ENCODE data around the gene SLX4IP. TPM values are rescaled to one million over a fixed set of nuclear protein-coding genes. Genes with fewer than 3 reads are reported as not detected.

Gene SLX4IP
- total and polyA plus RNA-seq, 2 donors (not counting 1 experiment from before 2014, with no cell fraction given): 2.0 to 8.1 TPM

DNA sequence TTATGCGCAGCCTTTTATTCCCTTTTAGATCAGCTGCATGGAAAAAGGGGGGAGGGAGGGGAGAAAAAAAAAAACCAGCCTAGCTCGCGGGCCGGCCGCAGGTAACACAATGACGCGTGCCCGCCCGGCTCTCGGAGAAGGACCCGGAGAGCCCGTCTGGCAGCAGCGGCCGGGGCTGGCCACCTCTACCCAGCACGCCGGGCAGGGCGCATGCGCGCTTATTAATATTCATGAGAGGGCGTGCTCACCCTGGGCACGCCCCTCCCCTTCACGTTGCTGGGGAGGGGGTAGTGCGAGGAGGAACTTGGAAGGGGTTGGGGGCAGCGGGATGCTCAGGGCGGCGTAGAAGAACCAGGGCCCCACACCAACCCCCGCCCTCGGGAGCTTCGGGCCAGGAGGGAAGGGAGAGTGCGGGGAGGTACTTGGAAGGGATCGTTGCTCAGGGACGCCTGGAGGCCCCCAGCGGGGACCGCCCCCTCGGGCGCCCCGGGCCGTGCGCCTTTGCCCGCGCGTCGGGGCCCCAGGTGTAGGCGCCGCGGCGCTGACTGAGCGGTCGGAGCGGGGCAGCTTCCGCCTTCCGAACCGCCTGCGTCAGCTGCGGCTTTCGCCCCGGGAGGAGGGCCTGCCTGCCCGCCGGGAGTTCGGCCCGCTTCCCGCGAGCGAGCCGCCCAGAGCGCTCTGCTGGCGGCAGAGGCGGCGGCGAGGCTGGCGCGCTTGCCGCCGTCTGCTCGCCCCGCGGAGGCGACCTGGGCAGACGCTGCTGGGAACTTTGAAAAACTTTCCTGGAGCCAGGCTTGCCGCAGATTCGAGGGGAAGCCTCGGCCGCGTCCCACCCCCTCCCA lies 239.0 kb downstream of the SLX4IP start, which contains the start of gene JAG1:
Gene JAG1 (minus strand): TSS at position 158 of the 842 bp plus-strand sequence. CDS start 469 bp downstream, outside the sequence.
- H3K27ac ChIP-seq (ENCODE audit: low read length in 2 of 2): peak within 1 kb of the TSS in 1 of 2 donors; percentile 43
- intact Hi-C loops (cut with micrococcal nuclease): no loop called here
- peak; percentile 63 for ATAC-seq (ENCODE audit: low read depth)

More for the DNA sequence above, 239.0 kb downstream of the SLX4IP start, which contains the start of gene JAG1:
- Histone ChIP-seq H3K4me3 (ENCODE audit: control extremely low read depth in 1 of 5, extremely low read depth in 1 of 5, insufficient read depth in 1 of 5, low read depth in 2 of 5, low read length in 4 of 5) (peak within 1 kb of the TSS; percentile 38 to 75 (median 57)), H3K36me3 (replicated peaks in 1 of 2; ENCODE audit: control extremely low read depth in 1 of 2, control insufficient read depth in 1 of 2, extremely low read depth in 1 of 2, insufficient read depth in 2 of 2, low read length in 1 of 2) (no peaks in the 10 kb centered on the region), H3K4me1 (ENCODE audit: control insufficient read depth in 2 of 2, insufficient read depth in 2 of 2, low read length in 2 of 2) (peaks cover 41 to 45% of the 10 kb centered on the region in 2 donors), H4K20me1 (ENCODE audit: control insufficient read depth, insufficient read depth, low read length, poor library complexity, severe bottlenecking) (no peaks in the 10 kb centered on the region), H2AFZ (ENCODE audit: insufficient read depth, low read depth, low read length, poor library complexity, severe bottlenecking) (peak within 1 kb of the TSS; percentile 62), H3K79me2 (ENCODE audit: control insufficient read depth, insufficient read depth, low read length) (no peaks in the 10 kb centered on the region), H3K9me3 (ENCODE audit: control extremely low read depth in 1 of 3, control insufficient read depth in 2 of 3, insufficient read depth in 1 of 3, low read length in 2 of 3) (peaks cover 0 to 10% (median 0%) of the 10 kb centered on the region in 3 donors), H3K9ac (ENCODE audit: low read length) (peak within 1 kb of the TSS; percentile 67), H3K4me2 (replicated peaks; ENCODE audit: low read depth, low read length, poor library complexity, severe bottlenecking) (peak within 1 kb of the TSS; percentile 84), H3K27me3 (replicated peaks in 1 of 4; ENCODE audit: control extremely low read depth in 1 of 4, control insufficient read depth in 3 of 4, insufficient read depth in 4 of 4, low read length in 3 of 4) (peaks cover 0 to 65% (median 32%) of the 10 kb centered on the region in 4 experiments)
- POLR2A ChIA-PET: no interaction called here
- peaks cover 68% of the 10 kb centered on the region for H3K27me3 Mint-ChIP-seq
- DNase-seq: peak; percentile 69
- H3K9me3 Mint-ChIP-seq (ENCODE audit: insufficient read depth): no peaks in the 10 kb centered on the region
- H3K4me3 Mint-ChIP-seq: peak within 1 kb of the TSS; percentile 85
- CTCF ChIA-PET: interaction anchor here (1.2 kb wide), 1 partner anchor 9 kb away, joined by 4 read pairs; no protein-coding TSS in a partner anchor
- peaks cover 37% of the 10 kb centered on the region for H3K4me1 Mint-ChIP-seq
- WGBS (ENCODE audit: insufficient coverage): under 1% methylated on average over 80 of the region's 84 CpGs
- peak within 1 kb of the TSS; percentile 50 for H3K27ac Mint-ChIP-seq
- TF ChIP-seq EZH2 (IDR thresholded peaks at IDR 0.05; ENCODE audit: borderline replicate concordance, insufficient read depth, low read depth, low read length, poor library complexity, severe bottlenecking) (no peak), CTCF (IDR thresholded peaks at IDR 0.05) (no peak)

Measured in B cell (primary cell).